ENCODE results near the gene IDH3A.

Gene IDH3A

GRCh38 chr15:78203346-78204225, 54.4 kb downstream of the IDH3A start:
- no peak for DNase-seq (ENCODE audit: low spot score)

- DNase-seq (ENCODE audit: low spot score) = no peak
Observed at GRCh38 chr15:78204351-78205309, 55.5 kb downstream of the IDH3A start.

GRCh38 chr15:78205337-78205736, 56.2 kb downstream of the IDH3A start:
- no peak for DNase-seq (ENCODE audit: low spot score)

- DNase-seq (ENCODE audit: low spot score) = no peak
Observed at GRCh38 chr15:78205856-78206255, 56.7 kb downstream of the IDH3A start.

GRCh38 chr15:78206326-78207109, 57.4 kb downstream of the IDH3A start:
- DNase-seq (ENCODE audit: low spot score) = no peak

- no peak for DNase-seq (ENCODE audit: low spot score)
Observed at GRCh38 chr15:78207110-78207458, 57.9 kb downstream of the IDH3A start.

GRCh38 chr15:78207641-78208340, 58.6 kb downstream of the IDH3A start:
- no peak for DNase-seq (ENCODE audit: low spot score)

- no peak for DNase-seq (ENCODE audit: low spot score)
Observed at GRCh38 chr15:78208341-78208844, 59.2 kb downstream of the IDH3A start.

- no peak for DNase-seq (ENCODE audit: low spot score)
Observed at GRCh38 chr15:78208887-78209645, 59.9 kb downstream of the IDH3A start.

GRCh38 chr15:78209646-78210348, 60.6 kb downstream of the IDH3A start:
- DNase-seq (ENCODE audit: low spot score) = no peak

GRCh38 chr15:78210349-78210717, 61.2 kb downstream of the IDH3A start:
- no peak for DNase-seq (ENCODE audit: low spot score)

- DNase-seq (ENCODE audit: low spot score) = no peak
Observed at GRCh38 chr15:78211189-78211921, 62.2 kb downstream of the IDH3A start.

GRCh38 chr15:78212008-78212407, 62.8 kb downstream of the IDH3A start:
- no peak for DNase-seq (ENCODE audit: low spot score)

GRCh38 chr15:78212546-78213424, 63.6 kb downstream of the IDH3A start:
- no peak for DNase-seq (ENCODE audit: low spot score)

- no peak for DNase-seq (ENCODE audit: low spot score)
Observed at GRCh38 chr15:78213425-78213750, 64.2 kb downstream of the IDH3A start.

GRCh38 chr15:78213956-78214355, 64.8 kb downstream of the IDH3A start:
- DNase-seq (ENCODE audit: low spot score) = no peak

GRCh38 chr15:78216276-78217104, 67.3 kb downstream of the IDH3A start:
- no peak for DNase-seq (ENCODE audit: low spot score)

Measured in iPS-NIHi11 (cell line).